Midbrain (tissue), 1 donor: ENCODE measurements around the gene LYZ.

Experiments
- DNase-seq: peaks from one replicate; lab custom pipeline; 2025; lab: John Stamatoyannopoulos, UW

The LYZ gene

DNA sequence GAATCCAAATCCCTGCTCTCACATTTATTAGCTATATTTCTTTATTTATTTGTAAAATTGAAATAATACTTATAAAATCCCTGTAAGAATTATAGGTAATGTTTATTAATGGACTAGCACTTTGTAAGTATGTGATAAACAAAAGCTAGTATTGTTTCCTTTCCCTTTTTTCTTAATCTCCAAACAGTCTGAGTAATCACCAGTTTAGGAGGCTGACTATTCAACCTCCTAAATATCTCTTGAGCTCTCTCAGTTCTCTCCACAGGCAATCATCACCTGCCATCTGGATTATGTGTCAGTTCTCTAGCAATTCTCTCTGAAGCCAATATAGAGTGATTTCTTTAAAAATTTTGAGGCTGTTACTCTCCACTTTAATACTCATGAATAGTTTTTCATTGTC lies 9.2 kb upstream of the LYZ start:
- DNase-seq = no peak

DNA sequence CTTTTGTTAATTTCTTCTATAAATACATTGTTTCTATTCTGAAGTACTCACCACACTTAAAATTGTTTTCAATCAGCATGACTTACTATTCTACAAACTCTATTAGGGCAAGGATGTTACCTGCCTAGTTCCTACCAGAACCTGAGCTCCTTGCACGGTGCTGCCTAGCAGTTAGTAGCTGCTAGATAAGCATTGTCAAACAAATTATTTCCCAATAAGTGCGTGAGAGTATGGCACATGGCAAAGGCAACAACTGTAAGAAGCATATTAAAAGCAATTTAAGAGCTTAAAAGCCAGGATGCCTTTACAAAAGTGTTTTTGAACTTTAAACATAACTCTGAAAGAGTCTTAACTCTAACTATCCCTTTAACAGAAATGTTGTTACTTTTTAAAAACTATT lies 8.2 kb upstream of the LYZ start:
- no peak for DNase-seq

DNA sequence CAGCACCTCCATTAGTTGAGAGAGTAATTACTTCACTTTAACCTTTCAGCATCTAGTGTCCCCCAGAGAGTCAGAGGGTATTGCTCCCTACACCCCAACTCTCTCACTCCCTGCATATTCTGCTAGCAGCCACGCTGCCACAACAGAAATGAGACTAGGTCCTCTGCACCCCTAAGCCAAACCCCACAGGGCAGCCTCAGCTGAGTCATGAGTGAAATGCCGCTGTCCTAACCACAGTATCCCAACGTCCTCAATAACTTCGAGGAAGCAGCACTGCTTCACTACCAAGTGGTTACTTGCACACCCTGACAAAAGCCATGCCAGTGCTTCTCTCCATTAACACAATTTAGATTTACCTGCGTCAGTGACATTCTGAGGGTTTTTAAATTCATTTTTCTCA lies 6.9 kb upstream of the LYZ start:
- no peak for DNase-seq

DNA sequence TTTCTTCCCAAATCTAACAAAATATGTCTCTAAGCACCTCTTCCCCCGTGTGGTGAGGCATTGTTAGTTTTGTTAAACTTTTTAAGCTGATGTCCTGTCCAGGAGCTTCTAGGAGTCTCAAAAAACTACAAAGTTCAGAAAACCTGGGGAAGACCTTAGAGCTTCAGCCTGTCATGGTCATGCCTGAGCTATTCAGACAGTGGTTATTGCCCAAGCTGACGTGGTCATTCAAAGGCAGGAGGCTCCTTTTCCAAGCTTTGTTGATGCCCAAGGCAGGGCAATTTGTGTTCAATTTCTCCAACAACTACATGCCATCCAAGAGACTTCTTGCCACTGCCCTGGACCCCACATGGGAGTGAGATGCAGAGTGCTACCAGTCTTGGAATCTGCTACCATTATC lies 5.8 kb upstream of the LYZ start:
- DNase-seq = no peak

DNA sequence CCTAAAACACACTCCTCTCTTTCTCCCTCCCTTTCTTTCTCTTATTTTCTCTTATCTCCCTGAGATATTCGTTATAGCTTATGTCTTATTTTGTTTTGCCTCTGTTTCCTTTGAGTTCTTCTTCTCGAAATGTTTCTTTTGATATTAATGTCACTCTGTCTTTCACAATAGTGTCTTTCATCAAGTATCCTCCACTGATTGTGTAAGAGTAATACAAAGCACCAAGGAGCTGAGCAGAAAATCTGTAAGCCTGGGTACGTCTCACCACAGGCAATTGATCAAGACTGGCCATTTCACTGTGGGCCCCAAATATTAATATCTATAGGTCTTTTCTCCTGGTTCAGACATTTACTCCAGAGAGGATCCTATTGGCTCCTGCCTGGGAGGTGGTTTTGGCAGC lies 4.8 kb upstream of the LYZ start:
- no peak for DNase-seq

DNA sequence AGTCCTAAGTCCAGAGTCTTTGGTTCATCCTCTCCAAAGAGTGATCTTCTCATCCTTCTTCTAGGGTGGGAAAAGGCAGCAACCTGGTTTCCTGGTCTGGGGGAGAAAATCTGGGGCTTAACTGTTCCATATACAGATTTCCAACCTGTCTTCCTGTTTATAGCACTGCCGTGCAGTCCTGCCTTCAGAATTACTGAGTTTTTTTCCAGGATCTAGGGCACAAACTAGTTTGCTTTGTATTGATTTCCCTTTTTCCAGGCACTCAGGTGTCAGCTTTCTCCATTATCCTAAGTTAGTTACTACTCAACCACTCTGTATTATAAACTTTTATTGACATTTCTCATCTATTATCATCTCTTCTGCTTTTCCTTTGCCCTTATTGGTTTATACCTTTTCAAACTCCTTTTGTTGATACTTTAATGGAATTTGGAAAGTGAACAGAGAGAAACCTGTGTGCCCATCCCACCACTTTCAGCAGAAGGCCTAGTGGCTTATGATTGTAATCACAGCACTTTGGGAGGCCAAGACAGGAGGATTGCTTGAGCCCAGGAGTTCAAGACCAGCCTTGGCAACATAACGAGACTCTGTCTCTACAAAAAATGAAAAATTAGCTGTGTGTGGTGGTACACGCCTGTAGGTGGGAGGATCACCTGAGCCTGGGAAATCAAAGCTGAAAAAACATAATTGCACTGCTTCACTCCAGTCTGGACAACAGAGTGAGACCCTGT lies 4.1 kb upstream of the LYZ start:
- DNase-seq = no peak

DNA sequence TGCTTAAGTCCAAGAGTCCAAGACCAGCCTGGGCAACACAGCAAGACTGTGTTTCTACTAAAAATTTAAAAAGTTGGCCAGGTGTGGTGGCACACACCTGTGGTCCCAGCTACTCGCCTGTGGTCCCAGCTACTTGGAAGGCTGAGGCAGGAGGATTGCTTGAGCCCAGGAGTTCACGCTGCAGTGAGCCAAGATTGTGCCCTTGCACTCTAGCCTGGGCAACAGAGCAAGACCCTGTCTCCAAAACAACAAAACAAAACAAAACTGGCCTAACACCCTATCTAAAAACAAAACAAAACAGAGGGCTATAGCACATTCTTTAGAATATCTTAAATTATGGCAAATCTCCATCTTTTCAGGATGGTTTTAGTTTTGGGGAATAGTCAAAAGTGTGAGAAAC lies 3.1 kb upstream of the LYZ start:
- DNase-seq = no peak

DNA sequence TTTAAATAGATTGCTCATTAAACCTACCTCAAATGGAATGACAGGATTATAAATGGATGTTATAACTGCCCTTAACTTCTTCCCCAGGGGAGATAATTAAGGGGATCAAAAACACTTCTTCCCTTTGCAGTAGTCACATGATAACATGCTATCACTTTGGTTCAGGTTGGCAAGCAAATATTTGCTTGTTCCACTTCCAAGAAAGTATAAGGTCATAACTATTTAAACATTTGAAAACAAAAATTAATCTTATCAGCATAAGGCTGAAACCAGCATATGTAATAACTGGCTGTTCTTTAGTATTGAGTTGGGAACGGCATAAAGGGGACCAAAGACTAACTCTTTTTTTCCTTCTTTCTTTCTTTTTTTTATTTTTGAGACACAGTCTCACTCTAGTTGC lies 2.4 kb upstream of the LYZ start:
- no peak for DNase-seq

DNA sequence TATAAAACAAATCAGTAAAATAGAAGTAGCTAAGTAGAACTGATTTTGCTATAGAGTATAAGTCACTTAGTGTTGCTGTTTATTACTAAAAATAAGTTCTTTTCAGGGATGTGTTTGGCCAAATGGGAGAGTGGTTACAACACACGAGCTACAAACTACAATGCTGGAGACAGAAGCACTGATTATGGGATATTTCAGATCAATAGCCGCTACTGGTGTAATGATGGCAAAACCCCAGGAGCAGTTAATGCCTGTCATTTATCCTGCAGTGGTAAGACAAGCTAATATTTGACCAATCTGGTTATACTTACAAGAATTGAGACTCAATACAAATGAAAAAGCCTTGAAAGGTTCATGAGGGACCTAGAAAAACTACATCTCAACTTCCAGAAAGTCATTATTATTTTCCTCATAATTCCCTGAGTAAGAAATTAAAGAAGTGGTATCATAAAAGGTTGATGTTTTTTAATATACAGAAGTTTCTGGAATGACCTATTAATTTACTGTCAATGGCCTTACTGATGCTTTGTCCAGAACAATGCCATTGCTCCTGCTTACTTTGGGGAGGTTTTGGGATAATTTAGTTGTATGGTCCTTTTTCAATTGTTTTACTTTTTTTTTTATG lies 1.9 kb downstream of the LYZ start:
- DNase-seq = no peak

DNA sequence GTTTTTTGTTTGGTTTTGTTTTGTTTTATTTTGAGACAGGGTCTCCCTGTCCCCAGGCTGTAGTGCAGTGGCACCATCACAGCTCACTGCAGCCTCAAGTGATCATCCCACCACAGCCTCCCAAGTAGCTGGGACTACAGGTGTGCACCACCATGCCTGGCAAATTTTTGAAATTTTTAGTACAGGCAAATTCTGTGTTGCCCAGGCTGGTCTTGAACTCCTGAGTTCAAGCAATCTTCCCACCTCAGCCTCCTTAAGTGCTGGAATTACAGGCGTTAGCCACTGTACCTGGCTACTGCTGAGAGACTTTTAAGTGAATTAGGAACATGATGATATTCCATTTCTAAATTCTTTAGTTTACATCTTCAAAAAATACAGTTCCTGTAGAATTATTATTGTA lies 2.6 kb downstream of the LYZ start:
- no peak for DNase-seq

DNA sequence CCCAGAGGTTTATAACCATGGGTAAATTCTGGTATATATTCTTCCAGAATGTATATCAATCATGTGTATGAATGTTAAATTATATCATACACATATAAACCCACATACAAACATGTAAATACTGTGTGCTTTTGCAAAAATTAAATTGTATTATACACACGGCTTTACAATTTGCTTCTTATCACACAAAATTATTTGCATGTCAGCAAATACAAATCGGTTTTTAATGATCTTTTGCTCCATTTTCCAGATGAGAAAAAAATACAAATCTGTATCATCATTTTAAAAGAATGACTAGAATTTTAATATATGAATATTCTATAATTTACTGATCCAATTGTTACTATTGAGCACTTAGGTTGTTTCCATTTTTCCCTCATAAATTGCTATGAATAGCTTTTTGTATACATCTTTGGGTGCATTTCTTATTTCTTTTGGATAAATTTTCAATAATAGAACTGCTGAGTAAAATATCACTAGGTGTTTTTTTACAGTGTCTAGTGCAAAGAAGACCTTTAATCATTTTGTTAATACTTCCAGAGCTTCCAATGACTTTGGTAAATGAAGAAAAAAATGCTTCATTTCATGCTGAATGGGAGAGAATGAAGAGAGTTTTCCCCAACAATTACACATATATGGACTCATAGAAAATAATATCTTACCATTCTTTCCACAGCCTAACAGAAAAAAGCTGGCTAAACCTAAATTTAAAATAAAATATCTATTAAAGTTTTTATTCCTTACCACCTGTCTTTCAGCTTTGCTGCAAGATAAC lies 3.5 kb downstream of the LYZ start:
- DNase-seq = no peak

DNA sequence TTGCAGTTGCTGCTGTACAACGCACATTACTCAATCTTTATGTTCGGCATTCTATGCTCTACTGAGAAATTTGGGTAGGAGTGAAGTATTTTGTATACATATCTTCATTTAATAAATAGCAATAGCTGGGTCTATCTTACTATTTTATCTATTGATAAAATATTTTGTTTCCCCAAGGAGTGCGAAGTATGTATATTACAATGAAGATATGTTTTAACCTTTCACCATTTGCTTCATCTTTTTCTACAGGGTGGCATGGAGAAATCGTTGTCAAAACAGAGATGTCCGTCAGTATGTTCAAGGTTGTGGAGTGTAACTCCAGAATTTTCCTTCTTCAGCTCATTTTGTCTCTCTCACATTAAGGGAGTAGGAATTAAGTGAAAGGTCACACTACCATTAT lies 4.7 kb downstream of the LYZ start:
- no peak for DNase-seq

DNA sequence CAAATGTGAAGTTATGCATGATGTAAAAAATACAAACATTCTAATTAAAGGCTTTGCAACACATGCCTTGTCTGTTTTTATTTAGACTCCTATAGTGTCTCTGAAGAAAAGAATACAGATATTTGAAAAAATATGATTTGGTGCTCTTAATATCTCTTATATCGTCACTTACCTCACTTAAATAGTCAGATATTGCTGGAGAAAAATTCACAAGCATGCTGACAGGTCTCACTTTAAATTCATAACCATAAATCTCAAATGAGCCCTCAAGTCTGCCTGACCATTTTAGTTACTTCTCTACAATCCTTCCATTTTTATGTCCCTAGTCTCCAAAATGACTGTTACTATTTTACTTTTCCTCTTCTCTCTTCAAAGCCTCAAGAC lies 6.0 kb downstream of the LYZ start:
- no peak for DNase-seq

DNA sequence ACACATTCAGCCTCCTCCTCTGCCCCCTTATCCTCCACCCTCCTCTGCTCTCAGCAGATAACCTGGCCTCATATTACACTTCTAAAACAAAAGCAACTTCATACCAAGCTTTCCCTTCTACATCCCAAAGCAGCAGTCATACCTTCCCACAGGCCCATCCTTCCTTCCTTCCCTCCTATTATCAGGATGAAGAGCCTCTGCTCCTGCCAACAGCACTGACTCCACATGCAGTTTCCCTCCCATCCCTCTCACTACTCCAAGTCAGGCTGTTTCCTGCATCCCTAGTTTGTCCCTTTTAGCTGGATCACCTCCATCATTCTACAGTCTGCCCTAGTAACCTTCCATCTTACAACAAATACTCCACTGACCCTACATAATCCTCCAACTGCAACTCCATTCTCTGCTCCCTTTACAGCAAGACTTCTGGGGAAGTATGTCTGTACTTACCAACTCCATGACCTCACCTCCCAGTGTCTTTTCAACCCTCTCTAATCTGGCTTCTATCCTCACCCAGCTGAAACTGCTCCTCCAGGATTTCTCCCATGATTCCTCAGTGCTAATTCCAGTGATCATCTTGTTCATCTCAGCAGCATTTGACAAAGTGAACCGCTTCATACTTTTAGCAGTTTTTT lies 6.5 kb downstream of the LYZ start:
- no peak for DNase-seq

DNA sequence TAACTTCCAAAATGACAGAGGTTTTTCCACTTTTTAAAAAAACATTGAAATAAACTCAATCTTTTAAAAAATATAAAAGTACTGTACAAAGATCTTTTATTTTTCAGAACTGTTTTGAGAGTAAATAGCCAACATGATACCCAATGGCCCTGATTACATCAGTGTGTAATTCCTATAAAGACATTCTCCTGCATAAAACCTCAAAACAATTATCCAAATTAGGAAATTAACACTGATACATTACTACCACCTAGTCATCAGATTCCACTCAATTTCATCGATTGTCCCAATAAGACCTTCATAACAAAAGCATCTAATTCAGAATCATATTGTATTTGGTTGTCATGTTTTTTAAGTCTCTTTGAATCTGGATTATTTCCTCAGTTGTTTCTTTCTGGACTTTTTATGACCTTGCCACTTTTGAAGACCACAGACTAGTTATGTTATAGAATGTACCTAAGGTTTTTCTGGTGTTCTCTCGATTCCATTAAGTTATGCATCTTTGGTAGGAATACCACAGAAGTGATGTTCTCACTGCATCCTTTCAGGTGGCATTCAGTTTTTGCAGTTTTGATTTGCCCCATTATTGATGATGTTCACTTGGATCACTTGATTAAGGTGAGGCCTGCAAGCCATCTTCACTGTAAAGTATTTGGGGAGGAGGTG lies 7.3 kb downstream of the LYZ start:
- no peak for DNase-seq

DNA sequence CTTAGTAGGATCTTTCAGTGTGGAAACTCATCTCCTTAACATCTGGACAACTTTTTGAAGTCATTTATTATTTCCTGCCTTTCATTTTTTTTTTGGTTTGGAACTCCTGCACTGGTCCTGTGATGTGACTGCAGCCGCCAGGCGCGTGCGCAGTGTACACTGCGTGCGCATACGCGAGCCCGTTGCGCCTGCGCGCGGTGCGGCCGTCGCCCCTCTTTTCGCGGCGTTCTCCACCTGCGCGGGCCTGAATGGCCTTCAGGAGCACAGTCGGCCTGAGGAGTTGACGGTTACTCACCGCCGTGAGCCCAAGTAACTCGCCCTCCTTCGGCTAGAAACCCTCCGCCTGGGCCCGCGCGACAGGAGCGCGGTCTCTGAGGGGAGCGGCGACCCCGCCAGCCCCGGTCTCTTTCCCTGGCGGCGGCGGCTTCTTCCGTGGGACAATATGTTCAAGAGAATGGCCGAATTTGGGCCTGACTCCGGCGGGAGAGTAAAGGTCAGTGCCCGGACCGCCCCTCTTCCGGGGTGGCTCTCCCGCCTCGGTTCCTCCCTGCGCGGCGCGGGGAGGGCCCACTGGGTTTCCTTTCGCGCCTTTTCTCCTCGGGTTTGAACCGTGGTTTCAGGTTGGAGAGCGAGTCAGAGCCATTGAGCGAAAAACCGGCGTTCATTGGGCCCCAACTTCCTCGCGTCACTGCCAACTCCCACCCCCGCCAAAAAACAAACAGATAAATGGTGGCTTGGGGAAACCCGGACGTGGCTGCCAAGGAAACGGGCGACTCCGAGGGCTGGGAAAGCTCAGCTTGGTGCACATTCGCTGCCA lies 11.6 kb downstream of the LYZ start, which contains the start of gene YEATS4:
TSS of gene YEATS4 (plus strand) at position 213 of the 817 bp plus-strand sequence. CDS start at position 443, 230 bp downstream.
- peak; percentile 88 for DNase-seq

DNA sequence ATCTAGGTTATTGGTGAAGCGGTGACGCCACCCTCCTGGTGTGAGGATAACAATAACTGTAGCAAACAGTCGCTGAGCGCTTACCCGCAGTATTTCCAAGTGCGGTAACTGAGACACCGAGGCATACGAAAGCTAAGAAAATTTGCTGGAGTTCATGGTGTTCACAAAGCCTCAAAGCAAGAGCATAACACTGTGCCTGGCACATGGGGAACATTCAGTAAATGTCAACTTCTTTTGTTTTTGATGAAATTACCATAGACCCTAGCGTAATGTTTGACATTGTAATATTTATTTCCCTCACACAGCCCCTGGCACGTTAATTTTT lies 12.1 kb downstream of the LYZ start:
- no peak for DNase-seq

DNA sequence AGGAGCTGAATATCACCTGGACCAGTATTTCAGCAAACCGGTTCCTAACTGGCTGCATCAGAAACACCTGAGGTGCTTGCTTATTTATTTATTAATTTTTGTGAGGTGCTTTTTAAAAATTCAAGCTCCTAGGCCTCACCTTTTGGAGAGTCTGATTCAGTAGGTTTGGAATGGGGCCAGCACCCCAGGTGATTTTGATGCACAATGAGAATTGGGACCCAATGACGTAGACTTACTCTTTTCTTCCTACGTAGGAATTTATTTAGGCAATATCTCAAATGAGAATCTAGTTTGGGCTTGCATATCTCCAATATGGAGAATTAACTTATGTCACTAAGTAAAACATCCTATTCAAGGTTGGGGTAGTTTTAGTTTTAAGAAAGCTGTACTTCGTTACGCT lies 18.6 kb downstream of the LYZ start:
- DNase-seq = no peak

DNA sequence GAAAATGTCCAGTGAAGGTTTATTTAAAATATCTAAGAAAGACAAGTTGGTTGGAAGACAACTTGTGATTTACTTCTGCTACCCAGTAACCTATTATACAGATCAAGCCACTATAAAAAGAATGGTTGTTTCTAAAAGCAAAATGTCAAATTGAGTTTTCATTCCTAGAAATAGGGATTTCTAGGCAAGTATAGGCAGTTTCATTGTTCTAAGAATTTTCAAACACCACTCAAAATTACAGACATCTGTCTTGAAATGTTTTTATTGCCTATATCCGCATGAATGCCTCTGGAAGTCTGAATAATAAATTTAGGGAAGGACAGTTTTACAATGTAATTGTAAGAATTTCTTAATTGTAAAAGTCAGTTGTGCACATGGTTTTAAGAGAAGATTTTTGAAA lies 20.0 kb downstream of the LYZ start:
- no peak for DNase-seq

DNA sequence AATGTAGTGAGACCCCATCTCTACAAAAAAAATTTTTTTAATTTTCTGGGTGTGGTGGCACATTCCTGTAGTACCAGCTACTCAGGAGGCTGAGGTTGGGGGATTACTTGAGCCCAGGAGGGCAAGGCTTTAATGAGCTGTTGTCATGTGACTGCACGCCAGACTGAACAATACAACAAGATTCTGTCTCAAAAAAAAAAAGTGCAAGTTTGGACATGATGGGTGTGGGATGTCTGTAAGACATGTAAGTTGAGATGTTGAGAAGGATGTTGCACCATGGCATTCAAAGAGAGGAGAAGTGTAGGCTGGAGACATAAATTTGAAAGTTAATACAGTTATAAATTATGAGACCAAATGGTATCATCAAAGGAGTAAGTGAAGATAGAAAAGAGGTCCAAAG lies 34.9 kb downstream of the LYZ start:
- no peak for DNase-seq

DNA sequence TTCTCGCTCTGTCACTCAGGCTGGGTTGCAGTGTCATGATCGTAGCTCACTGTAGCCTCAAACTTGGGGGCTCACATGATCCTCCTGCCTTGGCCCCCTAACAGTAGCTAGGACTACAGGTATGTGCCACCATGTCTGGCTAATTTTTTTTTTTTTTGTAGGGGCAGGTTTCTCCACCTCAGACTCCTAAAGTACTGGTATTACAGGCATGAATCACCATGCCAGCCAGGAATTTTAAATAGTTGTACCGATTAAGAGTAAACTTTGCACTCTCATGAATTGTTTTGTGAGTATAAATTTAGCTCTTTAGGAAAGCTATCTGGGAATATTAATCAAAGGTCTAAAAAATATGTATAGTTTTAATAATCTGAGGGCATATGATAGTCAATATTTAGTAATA lies 36.9 kb downstream of the LYZ start:
- no peak for DNase-seq

DNA sequence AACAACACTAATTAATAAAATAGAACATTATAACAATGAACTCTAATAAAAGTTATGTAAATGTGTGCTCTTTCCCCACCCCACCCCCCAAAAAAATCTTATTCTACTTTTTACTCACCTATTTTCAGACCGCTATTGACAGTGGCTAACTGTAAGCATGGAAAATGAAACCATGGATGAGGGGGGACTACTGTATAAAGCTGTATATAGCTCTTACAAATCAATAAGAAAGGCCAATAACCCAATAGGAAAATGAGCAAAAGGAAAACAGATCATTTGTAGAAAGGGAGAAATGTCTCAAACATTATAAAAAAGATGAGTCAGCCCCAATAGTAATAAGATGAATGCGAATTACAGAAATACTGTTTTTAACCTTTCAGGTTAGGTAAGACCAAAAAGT lies 38.7 kb downstream of the LYZ start:
- DNase-seq = no peak
